Epithelial cell of proximal tubule (primary cell): ENCODE results near the gene ATXN2L. TPM values are rescaled to one million over a fixed set of nuclear protein-coding genes. Genes with fewer than 3 reads are reported as not detected.
"Not testable (repeated sequence)": the region's sequence is repeated elsewhere in the genome, so short reads cannot be mapped to it uniquely, and the experiment has no call there.

Experiments used
- DNase-seq: peaks from one replicate; pipeline ENCODE4 v3.0.0-alpha.2; 2011; ENCODE audit warnings: low read depth
- H3K4me3 ChIP-seq: 2 replicates; pipeline ENCODE4 v1.5.1; 2011; ENCODE audit warnings: low read depth, mild to moderate bottlenecking, low read length
- CTCF ChIP-seq: conservative IDR thresholded peaks from 2 replicates; pipeline ENCODE4 v1.5.1; 2012; ENCODE audit warnings: low read depth, mild to moderate bottlenecking, low read length
- total RNA-seq: library from RNA; depleted of rRNA; stranded (reverse); fragments of >200 nt; gene quantifications from 2 replicates; pipeline ENCODE4 v1.2.3, GENCODE V29; 2015

Gene ATXN2L
- total RNA-seq, result 51.1 and 79.0 TPM in 2 replicates

GRCh38 chr16:28822520-28823290, at the start of gene ATXN2L:
Gene ATXN2L (plus strand): TSS chr16:28822999. CDS start chr16:28823260, 261 bp downstream.
- H3K4me3 ChIP-seq, result peak within 1 kb of the TSS; percentile 87
- DNase-seq, result peak; percentile 54
- TF ChIP-seq CTCF, result no peak

- H3K4me3 ChIP-seq, result not testable (repeated sequence)
These were observed 41.1 kb upstream of the ATXN2L start for GRCh38 chr16:28781697-28782096.

GRCh38 chr16:28782357-28782756, 40.4 kb upstream of the ATXN2L start:
- H3K4me3 ChIP-seq, result not testable (repeated sequence)

More at GRCh38 chr16:28781697-28782096, 41.1 kb upstream of the ATXN2L start:
- DNase-seq, result not testable (repeated sequence)

GRCh38 chr16:28802235-28803019, 20.4 kb upstream of the ATXN2L start:
- peak; percentile 51 for TF ChIP-seq CTCF
- DNase-seq, result not testable (repeated sequence)
- peak overlapping the region; percentile 31 for H3K4me3 ChIP-seq

More at GRCh38 chr16:28782357-28782756, 40.4 kb upstream of the ATXN2L start:
- DNase-seq, result not testable (repeated sequence)

- not testable (repeated sequence) for H3K4me3 ChIP-seq, DNase-seq
These were observed 15.2 kb upstream of the ATXN2L start for GRCh38 chr16:28807445-28808120.

GRCh38 chr16:28820016-28820415, 2.8 kb upstream of the ATXN2L start:
- DNase-seq, result no peak
- no peak for TF ChIP-seq CTCF
- H3K4me3 ChIP-seq, result no peak overlapping the region

- not testable (repeated sequence) for DNase-seq, H3K4me3 ChIP-seq
These were observed 2.3 kb upstream of the ATXN2L start for GRCh38 chr16:28820546-28820945.

- H3K4me3 ChIP-seq, result peak overlapping the region; percentile 87
- TF ChIP-seq CTCF, result no peak
- no peak for DNase-seq
These were observed 802 bp upstream of the ATXN2L start for GRCh38 chr16:28821874-28822519.
